Keratinocyte (primary cell): ENCODE data around the gene VWA3A. TPM values are rescaled to one million over a fixed set of nuclear protein-coding genes. Genes with fewer than 3 reads are reported as not detected.

ENCODE experiments used
- DNase-seq: peaks from one replicate; pipeline ENCODE4 v3.0.0-alpha.2; 2011; ENCODE audit warnings: low read depth, missing footprints, low spot score
- FAIRE-seq: peaks from 2 replicates; lab custom pipeline; 2011; peaks lifted over from hg19 to GRCh38; lab: Jason Lieb, UNC
- H2AFZ ChIP-seq: 2 replicates; pipeline ENCODE4 v1.6.0; 2012; ENCODE audit warnings: low read length, control low read depth, inconsistent platforms; ENCODE audit not compliant: control insufficient read depth
- H3K27ac ChIP-seq: 2 replicates; pipeline ENCODE4 v1.5.1; 2011; ENCODE audit warnings: low read length; ENCODE audit not compliant: control insufficient read depth, insufficient read depth
- H3K27me3 ChIP-seq: 3 replicates; pipeline ENCODE4 v1.6.0; 2011; ENCODE audit warnings: low read length; ENCODE audit not compliant: control insufficient read depth, insufficient read depth; ENCODE audit errors: extremely low read depth
- H3K36me3 ChIP-seq, 2 experiments: 2 replicates in 1 of 2; 3 replicates in 1 of 2; pipeline ENCODE4 v1.5.1; 2011; ENCODE audit warnings: low read length in 2 of 2, mild to moderate bottlenecking in 1 of 2; ENCODE audit not compliant: control insufficient read depth in 2 of 2, insufficient read depth in 2 of 2; ENCODE audit errors: extremely low read depth in 1 of 2
- H3K4me1 ChIP-seq: 3 replicates; pipeline ENCODE4 v1.5.1; 2011; ENCODE audit warnings: low read length; ENCODE audit not compliant: control insufficient read depth, insufficient read depth; ENCODE audit errors: extremely low read depth
- H3K4me2 ChIP-seq: 3 replicates; pipeline ENCODE4 v1.6.0; 2011; ENCODE audit warnings: low read depth, low read length; ENCODE audit not compliant: control insufficient read depth, insufficient read depth; ENCODE audit errors: extremely low read depth
- H3K4me3 ChIP-seq, 3 experiments: fragments of 200-600 bp in 1 of 3; sonication (generic) in 1 of 3; 2 replicates in 2 of 3; 3 replicates in 1 of 3; pipeline ENCODE4 v1.5.1; 2011 to 2016; ENCODE audit warnings: low read length in 3 of 3, mild to moderate bottlenecking in 3 of 3, control low read depth in 2 of 3, inconsistent platforms in 1 of 3, low read depth in 1 of 3, mixed read lengths in 1 of 3, mixed run types in 1 of 3, moderate library complexity in 1 of 3; ENCODE audit not compliant: control insufficient read depth in 2 of 3, insufficient read depth in 2 of 3; ENCODE audit errors: extremely low read depth in 1 of 3
- H3K79me2 ChIP-seq: 2 replicates; pipeline ENCODE4 v1.6.0; 2012; ENCODE audit warnings: low read length; ENCODE audit not compliant: control insufficient read depth, insufficient read depth
- H3K9ac ChIP-seq: 3 replicates; pipeline ENCODE4 v1.6.0; 2011; ENCODE audit warnings: low read length; ENCODE audit not compliant: control insufficient read depth, insufficient read depth; ENCODE audit errors: extremely low read depth
- H3K9me1 ChIP-seq: 3 replicates; pipeline ENCODE4 v1.6.0; 2011; ENCODE audit warnings: low read length; ENCODE audit not compliant: control insufficient read depth, insufficient read depth; ENCODE audit errors: extremely low read depth
- H3K9me3 ChIP-seq: 2 replicates; pipeline ENCODE4 v1.5.1; 2012; ENCODE audit warnings: low read depth, low read length; ENCODE audit not compliant: control insufficient read depth
- H4K20me1 ChIP-seq: 3 replicates; pipeline ENCODE4 v1.6.0; 2011; ENCODE audit warnings: low read length; ENCODE audit not compliant: control insufficient read depth, insufficient read depth; ENCODE audit errors: extremely low read depth
- EZH2 ChIP-seq: IDR thresholded peaks from one replicate; pipeline ENCODE4 v1.6.1; 2012; ENCODE audit warnings: inconsistent platforms, mild to moderate bottlenecking, low read length, moderate library complexity
- dilution Hi-C: fragments of 300-500 bp; cut with MboI; formaldehyde crosslinking; loops from one replicate; pipeline ENCODE4 v1.7.0; 2020; ENCODE audit warnings: low sequenced_read_pairs; ENCODE audit not compliant: extremely low pct_ligation_motif_present
- polyA plus RNA-seq, 5 experiments: library from polyadenylated mRNA; depleted of rRNA in 3 of 5; stranded (reverse) in 3 of 5; stranded (forward) in 1 of 5; unstranded in 1 of 5; fragments of >200 nt; gene quantifications; 1 replicate in 1 of 5; 2 replicates in 3 of 5; 3 replicates in 1 of 5; pipeline versions ENCODE4 v1.2.1 to v1.2.3, GENCODE V29; 2011 to 2012; ENCODE audit warnings: missing spikeins in 2 of 5, low read depth in 1 of 5, low replicate concordance in 1 of 5
- TF ChIP-seq, protein P1 (sequence below), 3 experiments: IDR thresholded peaks in 1 of 3; conservative IDR thresholded peaks in 1 of 3; optimal IDR thresholded peaks in 1 of 3; 2 replicates in 2 of 3; 3 replicates in 1 of 3; pipeline versions ENCODE3 to v1.5.1; 2011; ENCODE audit warnings: low read length in 3 of 3, mild to moderate bottlenecking in 3 of 3, moderate library complexity in 2 of 3, control low read depth in 1 of 3, inconsistent platforms in 1 of 3; ENCODE audit not compliant: insufficient read depth in 2 of 3; ENCODE audit errors: extremely low read depth in 1 of 3

Gene VWA3A
- polyA plus RNA-seq, 1 donor (not counting 4 experiments of a cell fraction or from before 2014, with no cell fraction given): 0.05 TPM

DNA sequence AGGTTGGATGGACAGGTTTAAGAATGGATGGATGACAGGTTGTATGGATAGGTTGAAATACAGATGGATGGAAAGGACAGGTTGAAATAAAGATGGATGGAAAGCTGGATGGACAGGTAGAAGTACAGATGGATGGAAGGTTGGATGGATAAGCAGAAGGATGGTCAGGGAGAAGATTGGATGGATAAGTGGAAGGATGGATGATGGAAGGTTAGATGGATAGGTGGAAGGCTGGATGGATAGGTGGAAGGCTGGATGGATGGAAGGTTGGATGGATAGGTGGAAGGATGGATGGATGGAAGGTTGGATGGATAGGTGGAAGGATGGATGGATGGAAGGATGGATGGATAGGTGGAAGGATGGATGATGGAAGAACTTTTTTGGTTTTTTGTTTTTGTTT, 69.1 kb downstream of the VWA3A start:
- dilution Hi-C loops: no loop called here
- H3K4me1 ChIP-seq: no peaks in the 10 kb centered on the region
- no peak overlapping the region for H3K4me3 ChIP-seq
- H3K4me2 ChIP-seq: no peak overlapping the region
- no peaks in the 10 kb centered on the region for H3K9me3 ChIP-seq
- no peaks in the 10 kb centered on the region for H4K20me1 ChIP-seq
- H3K9me1 ChIP-seq: no peaks in the 10 kb centered on the region
- TF ChIP-seq, protein P1, sequence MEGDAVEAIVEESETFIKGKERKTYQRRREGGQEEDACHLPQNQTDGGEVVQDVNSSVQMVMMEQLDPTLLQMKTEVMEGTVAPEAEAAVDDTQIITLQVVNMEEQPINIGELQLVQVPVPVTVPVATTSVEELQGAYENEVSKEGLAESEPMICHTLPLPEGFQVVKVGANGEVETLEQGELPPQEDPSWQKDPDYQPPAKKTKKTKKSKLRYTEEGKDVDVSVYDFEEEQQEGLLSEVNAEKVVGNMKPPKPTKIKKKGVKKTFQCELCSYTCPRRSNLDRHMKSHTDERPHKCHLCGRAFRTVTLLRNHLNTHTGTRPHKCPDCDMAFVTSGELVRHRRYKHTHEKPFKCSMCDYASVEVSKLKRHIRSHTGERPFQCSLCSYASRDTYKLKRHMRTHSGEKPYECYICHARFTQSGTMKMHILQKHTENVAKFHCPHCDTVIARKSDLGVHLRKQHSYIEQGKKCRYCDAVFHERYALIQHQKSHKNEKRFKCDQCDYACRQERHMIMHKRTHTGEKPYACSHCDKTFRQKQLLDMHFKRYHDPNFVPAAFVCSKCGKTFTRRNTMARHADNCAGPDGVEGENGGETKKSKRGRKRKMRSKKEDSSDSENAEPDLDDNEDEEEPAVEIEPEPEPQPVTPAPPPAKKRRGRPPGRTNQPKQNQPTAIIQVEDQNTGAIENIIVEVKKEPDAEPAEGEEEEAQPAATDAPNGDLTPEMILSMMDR (optimal IDR thresholded peaks at IDR 0.05 in 1 of 3, IDR thresholded peaks at IDR 0.05 in 1 of 3, conservative IDR thresholded peaks at IDR 0.05 in 1 of 3; ENCODE audit: extremely low read depth in 1 of 3, insufficient read depth in 2 of 3, low read length in 3 of 3): no peak
- TF ChIP-seq EZH2: no peak
- no peaks in the 10 kb centered on the region for H3K79me2 ChIP-seq
- no peak overlapping the region for H2AFZ ChIP-seq
- H3K27me3 ChIP-seq: peaks cover 34% of the 10 kb centered on the region
- H3K36me3 ChIP-seq: no peaks in the 10 kb centered on the region
- DNase-seq (no peak), FAIRE-seq (no peak)
- no peak overlapping the region for H3K9ac ChIP-seq
- H3K27ac ChIP-seq: no peak overlapping the region

DNA sequence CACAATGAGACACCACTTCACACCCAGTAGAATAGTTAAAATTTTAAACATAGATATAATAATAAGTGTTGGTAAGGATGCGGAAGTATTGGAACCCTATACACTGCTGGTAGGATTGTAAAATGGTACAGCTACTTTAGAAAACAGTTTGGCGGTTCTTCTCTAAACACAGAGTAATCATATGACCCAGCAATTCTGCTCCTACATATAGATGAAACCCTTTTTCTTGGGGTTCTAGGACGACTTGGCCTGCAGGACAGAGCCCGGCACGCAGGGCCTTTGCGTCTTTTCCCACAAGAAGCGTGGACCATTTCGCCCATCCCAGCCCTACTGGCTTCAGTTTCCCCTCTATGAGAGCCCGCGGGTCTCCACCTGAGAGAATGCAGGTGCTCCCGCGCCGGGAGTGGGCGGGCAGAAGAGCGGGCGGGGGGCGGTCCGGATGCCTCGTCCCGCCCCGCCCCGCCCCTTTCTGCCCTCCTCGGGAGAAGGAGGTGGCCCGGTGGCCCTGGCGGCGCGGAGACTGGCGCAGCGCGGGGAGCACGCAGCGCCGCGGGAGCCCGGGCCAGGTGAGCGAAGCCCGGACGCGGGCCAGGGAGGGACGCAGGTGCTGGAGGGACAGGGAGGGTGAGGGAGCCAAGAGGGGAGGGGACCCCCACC, 69.8 kb downstream of the VWA3A start, which contains the start of gene SDR42E2:
SDR42E2 (plus strand) TSS at position 508 of the 657 bp plus-strand sequence. CDS start 3,077 bp downstream, outside the sequence.
- FAIRE-seq (no peak), DNase-seq (no peak)
- Histone ChIP-seq H3K27me3 (peaks cover 32% of the 10 kb centered on the region), H3K4me3 (peak within 1 kb of the TSS in 1 of 3 experiments; percentile 27), H3K27ac (no peak within 1 kb of the TSS), H2AFZ (no peak within 1 kb of the TSS), H3K9me1 (no peaks in the 10 kb centered on the region), H3K9me3 (no peaks in the 10 kb centered on the region), H4K20me1 (no peaks in the 10 kb centered on the region), H3K36me3 (no peaks in the 10 kb centered on the region), H3K79me2 (no peaks in the 10 kb centered on the region), H3K4me2 (peak within 1 kb of the TSS; percentile 45), H3K4me1 (no peaks in the 10 kb centered on the region), H3K9ac (no peak within 1 kb of the TSS)
- no peak for TF ChIP-seq EZH2
- TF ChIP-seq, protein P1 (optimal IDR thresholded peaks at IDR 0.05 in 1 of 3, IDR thresholded peaks at IDR 0.05 in 1 of 3, conservative IDR thresholded peaks at IDR 0.05 in 1 of 3; ENCODE audit: extremely low read depth in 1 of 3, insufficient read depth in 2 of 3, low read length in 3 of 3): no peak
- dilution Hi-C loops: no loop called here
